SK-N-SH (cell line): ENCODE data around the gene CD14.

Source experiments
- ELF1 ChIP-seq: IDR thresholded peaks from 2 replicates; pipeline ENCODE4 v1.4.0; 2012
- RAD21 ChIP-seq: IDR thresholded peaks from 2 replicates; pipeline ENCODE4 v1.6.1; 2012; ENCODE audit warnings: mild to moderate bottlenecking, low read length
- TF ChIP-seq, protein P1 (sequence below): fragments of 200-600 bp; sonication (generic); IDR thresholded peaks from 2 replicates; pipeline ENCODE4 v1.6.1; 2017; ENCODE audit warnings: antibody characterized with exemption, mild to moderate bottlenecking, moderate library complexity
- TF ChIP-seq, protein P2 (sequence below): fragments of 150-350 bp; IDR thresholded peaks from 2 replicates; pipeline ENCODE4 v1.6.1; 2016; ENCODE audit warnings: mild to moderate bottlenecking, low read depth, low read length

DNA sequence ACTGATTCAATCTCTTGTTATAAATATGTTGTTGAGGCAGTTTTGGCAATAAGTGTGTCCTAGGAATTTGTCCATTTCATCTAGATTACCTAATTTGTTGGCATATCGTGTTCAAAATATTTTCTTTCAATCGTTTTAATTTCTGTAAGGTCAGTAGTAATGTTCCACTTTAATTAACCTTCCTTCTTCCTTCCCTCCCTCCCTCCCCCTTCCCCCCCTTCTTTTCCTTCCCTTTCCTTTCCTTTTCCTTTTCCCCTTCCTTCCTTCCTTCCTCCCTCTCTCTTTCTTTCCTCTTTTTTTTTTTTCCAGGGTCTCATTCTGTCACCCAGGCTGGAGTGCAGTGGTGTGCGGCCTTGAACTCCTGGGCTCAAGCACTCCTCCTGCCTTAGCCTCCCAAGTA is 27.1 kb downstream of the CD14 start:
- TF ChIP-seq RAD21 (no peak), ELF1 (no peak)
- TF ChIP-seq, protein P1, sequence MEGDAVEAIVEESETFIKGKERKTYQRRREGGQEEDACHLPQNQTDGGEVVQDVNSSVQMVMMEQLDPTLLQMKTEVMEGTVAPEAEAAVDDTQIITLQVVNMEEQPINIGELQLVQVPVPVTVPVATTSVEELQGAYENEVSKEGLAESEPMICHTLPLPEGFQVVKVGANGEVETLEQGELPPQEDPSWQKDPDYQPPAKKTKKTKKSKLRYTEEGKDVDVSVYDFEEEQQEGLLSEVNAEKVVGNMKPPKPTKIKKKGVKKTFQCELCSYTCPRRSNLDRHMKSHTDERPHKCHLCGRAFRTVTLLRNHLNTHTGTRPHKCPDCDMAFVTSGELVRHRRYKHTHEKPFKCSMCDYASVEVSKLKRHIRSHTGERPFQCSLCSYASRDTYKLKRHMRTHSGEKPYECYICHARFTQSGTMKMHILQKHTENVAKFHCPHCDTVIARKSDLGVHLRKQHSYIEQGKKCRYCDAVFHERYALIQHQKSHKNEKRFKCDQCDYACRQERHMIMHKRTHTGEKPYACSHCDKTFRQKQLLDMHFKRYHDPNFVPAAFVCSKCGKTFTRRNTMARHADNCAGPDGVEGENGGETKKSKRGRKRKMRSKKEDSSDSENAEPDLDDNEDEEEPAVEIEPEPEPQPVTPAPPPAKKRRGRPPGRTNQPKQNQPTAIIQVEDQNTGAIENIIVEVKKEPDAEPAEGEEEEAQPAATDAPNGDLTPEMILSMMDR: no peak
- TF ChIP-seq, protein P2, sequence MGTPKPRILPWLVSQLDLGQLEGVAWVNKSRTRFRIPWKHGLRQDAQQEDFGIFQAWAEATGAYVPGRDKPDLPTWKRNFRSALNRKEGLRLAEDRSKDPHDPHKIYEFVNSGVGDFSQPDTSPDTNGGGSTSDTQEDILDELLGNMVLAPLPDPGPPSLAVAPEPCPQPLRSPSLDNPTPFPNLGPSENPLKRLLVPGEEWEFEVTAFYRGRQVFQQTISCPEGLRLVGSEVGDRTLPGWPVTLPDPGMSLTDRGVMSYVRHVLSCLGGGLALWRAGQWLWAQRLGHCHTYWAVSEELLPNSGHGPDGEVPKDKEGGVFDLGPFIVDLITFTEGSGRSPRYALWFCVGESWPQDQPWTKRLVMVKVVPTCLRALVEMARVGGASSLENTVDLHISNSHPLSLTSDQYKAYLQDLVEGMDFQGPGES: no peak
